ENCODE measurements around the gene HYAL3.

DNA sequence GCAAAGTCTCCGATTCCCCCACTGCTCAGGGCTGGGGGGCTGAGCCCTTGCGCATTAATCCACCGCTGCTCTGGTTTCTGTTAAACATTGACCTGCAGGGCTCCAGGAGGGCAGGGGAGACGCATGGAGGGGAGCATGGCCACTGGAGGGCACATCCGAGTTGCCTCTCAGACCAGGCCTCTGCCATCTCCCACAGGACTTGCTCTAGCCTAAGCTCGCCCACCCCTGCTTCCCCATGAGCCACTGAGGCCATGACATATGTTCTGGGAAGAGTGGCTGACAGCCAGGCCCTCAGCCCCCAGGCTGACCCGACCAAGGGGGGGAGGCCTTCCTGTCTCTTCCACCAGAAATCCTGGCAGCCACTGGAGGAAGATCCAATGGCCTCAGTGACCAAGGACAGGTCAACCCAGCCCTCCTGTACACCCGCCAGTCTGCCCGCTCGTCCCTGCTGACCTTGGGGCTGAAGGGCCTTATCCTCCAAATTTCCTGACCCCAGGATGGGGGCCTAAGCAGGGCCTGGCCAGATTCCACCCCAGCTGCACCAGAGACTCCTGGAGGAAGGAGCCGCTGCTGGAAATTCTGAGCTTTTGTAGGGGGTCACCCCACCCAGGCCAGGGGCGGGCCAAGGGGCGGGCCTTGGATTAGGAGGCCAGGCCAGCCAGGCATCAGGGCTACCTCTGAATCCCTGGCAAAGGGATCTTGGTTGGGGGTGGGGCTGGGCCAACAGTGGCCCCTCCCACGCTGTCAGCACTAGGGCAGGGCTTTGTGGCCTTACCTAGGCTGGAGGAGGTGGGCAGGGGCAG, 4.0 kb upstream of the HYAL3 start, which contains the start of gene HYAL1:
- TF ChIP-seq, protein P1, sequence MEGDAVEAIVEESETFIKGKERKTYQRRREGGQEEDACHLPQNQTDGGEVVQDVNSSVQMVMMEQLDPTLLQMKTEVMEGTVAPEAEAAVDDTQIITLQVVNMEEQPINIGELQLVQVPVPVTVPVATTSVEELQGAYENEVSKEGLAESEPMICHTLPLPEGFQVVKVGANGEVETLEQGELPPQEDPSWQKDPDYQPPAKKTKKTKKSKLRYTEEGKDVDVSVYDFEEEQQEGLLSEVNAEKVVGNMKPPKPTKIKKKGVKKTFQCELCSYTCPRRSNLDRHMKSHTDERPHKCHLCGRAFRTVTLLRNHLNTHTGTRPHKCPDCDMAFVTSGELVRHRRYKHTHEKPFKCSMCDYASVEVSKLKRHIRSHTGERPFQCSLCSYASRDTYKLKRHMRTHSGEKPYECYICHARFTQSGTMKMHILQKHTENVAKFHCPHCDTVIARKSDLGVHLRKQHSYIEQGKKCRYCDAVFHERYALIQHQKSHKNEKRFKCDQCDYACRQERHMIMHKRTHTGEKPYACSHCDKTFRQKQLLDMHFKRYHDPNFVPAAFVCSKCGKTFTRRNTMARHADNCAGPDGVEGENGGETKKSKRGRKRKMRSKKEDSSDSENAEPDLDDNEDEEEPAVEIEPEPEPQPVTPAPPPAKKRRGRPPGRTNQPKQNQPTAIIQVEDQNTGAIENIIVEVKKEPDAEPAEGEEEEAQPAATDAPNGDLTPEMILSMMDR (IDR thresholded peaks at IDR 0.05), result no peak
- no peak for TF ChIP-seq POLR2A (IDR thresholded peaks at IDR 0.05)

All from lower leg skin (tissue), 3 donors.